NCI-H1694 (cell line): ENCODE results near the gene IFITM5.
"Not testable (repeated sequence)": the region's sequence is repeated elsewhere in the genome, so short reads cannot be mapped to it uniquely, and the experiment has no call there.

Experiments used
- DNase-seq: peaks from one replicate; lab custom pipeline; 2025; lab: John Stamatoyannopoulos, UW

Gene IFITM5

GRCh38 chr11:283405-284104, 15.8 kb downstream of the IFITM5 start:
- no peak for DNase-seq

- DNase-seq, result no peak
These were observed 16.5 kb downstream of the IFITM5 start for GRCh38 chr11:282630-283360.

GRCh38 chr11:282171-282570, 17.2 kb downstream of the IFITM5 start:
- no peak for DNase-seq

GRCh38 chr11:281486-282161, 17.7 kb downstream of the IFITM5 start:
- DNase-seq, result no peak

GRCh38 chr11:280706-281485, 18.4 kb downstream of the IFITM5 start:
- no peak for DNase-seq

- no peak for DNase-seq
These were observed 19.2 kb downstream of the IFITM5 start for GRCh38 chr11:279966-280705.

GRCh38 chr11:279040-279965, 20.0 kb downstream of the IFITM5 start:
- DNase-seq, result no peak

GRCh38 chr11:278001-278951, 21.1 kb downstream of the IFITM5 start, which contains the start of gene NLRP6:
TSS of gene NLRP6 (plus strand) at chr11:278407. CDS start at chr11:278570, 163 bp downstream.
- no peak for DNase-seq

GRCh38 chr11:276219-276618, 23.1 kb downstream of the IFITM5 start:
- no peak for DNase-seq

- DNase-seq, result no peak
These were observed 26.5 kb downstream of the IFITM5 start for GRCh38 chr11:272931-273198.

- no peak for DNase-seq
These were observed 27.0 kb downstream of the IFITM5 start for GRCh38 chr11:272195-272930.

GRCh38 chr11:271319-271715, 28.0 kb downstream of the IFITM5 start:
- no peak for DNase-seq

- DNase-seq, result no peak
These were observed 28.6 kb downstream of the IFITM5 start for GRCh38 chr11:270451-271318.

- DNase-seq, result no peak
These were observed 30.0 kb downstream of the IFITM5 start for GRCh38 chr11:269146-269890.

GRCh38 chr11:268716-269145, 30.6 kb downstream of the IFITM5 start:
- DNase-seq, result not testable (repeated sequence)

GRCh38 chr11:267491-267994, 31.8 kb downstream of the IFITM5 start:
- DNase-seq, result no peak
